GM21723 (cell line): ENCODE results near the gene TINAGL1.

Experiments
- ATAC-seq: cut with Tn5 transposase; IDR thresholded peaks from one replicate; pipeline ENCODE4 v1.9.1; 2021; ENCODE audit warnings: mild to moderate bottlenecking, moderate library complexity; ENCODE audit not compliant: unreplicated experiment

Gene TINAGL1

DNA sequence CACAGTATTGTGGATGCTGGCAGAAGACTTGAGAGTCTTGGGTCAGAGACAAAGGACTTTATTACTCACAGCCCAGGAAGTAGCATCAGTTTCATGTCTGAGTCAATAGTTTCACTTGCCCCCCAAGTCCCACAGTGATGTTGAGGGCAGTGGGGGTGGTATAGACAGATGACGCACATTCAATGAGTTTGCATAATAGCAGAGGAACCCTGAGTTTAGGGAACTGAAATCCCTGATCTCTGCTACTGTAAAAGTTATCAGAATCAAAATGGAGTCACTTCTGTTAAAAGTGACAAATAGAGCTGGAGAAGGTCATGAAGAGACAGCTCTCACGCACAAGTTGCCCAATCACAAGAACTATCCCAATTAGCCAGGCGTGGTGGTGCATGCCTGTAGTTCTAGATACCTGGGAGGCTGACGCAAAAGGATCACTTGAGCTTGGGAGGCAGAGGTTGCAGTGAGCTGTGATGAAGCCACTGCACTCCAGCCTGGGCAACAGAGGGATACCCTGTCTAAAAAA is 29.7 kb downstream of the TINAGL1 start:
- ATAC-seq, result peak; percentile 94

DNA sequence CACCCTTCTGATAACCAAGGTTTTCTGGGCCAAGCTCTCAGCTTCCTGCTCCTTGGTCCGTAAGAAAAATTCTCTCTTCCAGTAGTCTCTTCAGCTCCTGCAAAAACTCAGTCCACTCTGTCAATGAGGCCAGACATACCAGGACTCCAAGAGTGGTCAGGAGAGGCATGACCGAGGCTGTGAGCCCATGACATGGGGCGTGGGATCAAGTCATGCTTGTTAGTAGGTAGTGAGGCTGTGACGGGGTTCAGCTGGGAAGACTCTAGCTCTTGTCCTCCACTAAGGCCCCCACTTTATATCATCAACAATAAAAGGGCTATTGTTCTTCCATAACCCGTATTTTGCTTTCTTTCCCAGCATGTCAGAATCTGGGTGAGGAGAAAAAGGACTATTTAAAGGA is 31.0 kb downstream of the TINAGL1 start:
- ATAC-seq, result no peak

DNA sequence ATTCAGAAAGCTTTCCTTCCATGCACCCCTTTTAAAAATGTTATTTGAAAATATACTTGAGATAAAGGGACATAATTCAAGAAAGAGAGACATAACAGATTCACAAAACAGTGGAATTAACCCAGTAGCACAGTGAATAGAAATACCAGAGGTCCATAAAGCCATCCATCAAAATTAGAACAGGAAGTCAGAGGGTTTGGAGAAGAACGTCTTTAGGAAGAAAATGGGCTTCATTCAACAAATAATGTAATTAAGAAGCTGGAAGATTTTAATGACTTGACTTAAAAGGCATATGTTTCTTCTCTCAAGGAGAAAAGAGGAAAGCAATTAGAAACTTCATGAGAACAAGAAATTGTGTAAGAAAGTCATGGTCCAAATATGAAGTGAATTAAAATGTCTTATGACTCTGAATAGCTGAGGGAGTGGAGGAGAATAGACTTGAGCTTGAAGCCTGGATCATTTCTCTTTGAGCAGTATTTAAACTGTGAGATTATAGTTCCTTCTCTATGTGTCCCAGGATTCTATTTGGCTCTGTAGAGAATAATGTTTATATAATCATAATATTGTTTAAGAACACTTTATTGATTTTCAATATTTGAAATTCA is 33.3 kb downstream of the TINAGL1 start:
- no peak for ATAC-seq

DNA sequence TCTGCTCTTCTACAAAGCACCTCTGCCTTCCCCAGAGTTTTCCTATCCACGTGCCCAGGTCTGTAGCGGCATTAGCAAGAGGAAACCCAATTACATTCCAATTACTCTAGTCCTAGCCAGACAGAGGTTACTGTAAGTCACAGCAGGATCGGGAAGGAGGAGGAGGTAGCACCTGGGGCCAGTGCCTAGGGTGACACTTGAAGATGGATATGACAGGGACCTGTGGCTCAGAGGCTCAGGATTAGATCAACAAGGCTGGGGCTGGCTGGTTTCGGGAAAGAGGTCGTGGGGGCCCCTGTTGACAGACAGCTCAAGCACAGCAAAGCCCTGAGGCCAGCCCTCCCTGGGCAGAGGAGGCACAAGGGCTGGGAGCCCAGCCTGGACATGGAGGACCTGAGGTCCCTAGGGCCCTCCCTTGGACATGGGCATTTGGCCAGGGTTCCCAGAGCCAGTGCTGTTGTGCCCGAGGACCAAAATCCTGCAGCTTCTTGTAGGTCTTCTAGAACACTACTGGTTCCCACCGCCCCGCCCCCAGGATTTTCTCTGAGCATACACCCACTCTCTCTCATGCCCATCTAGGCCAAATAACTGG is 38.2 kb downstream of the TINAGL1 start:
- ATAC-seq, result no peak

DNA sequence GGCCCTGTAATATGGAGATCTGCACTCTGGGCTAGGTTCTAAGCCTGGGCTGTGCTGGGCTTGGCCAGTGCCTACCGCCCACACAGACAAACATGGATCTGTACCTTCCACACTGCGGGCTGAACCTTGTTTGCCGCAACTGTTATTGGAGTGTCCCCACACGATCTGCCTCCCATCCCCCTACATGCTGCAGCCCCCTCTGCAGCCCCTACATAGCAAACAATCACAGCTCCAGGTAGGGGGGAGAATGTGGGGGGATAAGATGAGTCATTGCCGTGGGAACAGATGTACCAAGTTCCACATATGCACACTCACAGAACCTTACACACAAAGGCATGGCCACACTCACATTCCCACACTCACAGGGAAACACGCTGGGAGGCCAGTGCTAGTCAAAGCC is 39.1 kb downstream of the TINAGL1 start:
- ATAC-seq, result no peak

DNA sequence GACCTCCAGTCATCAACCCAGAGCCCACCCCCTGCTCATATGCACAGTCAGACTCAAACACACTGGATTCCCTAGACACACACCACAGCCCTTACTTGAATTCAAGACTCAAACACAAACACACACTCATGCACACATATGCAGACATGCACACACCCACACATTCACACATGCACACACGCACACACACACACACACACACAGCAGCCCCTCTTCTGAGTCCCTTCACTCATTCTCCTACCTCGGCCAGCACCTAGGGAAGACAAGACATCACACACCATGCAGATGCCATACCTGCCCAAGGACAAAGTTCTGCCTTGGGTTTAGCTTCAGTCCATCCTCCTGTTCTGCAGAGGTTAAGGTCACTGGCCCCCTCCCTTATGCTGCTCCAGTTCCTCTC is 39.6 kb downstream of the TINAGL1 start:
- no peak for ATAC-seq

DNA sequence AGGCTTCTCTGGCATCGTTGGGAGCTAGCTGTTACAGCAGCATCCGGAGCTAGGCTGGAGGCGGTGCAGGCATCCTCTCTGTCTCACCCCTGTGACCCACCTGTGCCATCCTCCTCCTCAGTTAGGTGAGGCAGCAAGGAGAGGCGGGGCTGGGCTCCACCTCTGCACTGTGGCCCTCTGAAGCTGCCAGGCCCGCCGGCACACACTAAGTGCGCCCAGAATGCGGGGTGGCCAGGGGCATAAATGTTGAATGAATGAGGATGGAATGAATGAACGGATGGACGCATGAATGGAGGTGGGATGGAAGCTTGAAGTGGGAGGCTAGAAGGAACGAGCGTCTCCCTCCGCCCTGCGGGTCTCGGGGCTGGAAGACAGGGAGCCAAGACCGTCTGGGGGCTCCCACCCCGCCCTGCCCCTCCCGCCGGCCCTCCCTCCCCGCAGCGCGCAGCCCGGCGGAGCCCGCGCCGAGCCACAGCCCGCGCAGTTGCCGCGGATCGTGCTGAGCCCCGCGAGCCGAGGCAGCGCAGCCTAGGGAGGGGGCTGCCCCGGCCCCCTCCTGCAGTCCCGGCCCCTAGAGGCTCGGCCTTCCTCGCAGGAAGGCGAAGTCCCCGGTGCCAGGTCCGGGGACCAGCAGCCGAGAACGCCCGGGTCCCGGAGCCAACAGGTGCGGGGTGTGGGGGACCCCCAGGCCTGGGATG is 41.1 kb downstream of the TINAGL1 start, which contains the start of gene HCRTR1:
Gene HCRTR1, plus strand, starts transcription at position 472 of the 698 bp plus-strand sequence. CDS start 1,504 bp downstream, outside the sequence.
- ATAC-seq, result no peak

DNA sequence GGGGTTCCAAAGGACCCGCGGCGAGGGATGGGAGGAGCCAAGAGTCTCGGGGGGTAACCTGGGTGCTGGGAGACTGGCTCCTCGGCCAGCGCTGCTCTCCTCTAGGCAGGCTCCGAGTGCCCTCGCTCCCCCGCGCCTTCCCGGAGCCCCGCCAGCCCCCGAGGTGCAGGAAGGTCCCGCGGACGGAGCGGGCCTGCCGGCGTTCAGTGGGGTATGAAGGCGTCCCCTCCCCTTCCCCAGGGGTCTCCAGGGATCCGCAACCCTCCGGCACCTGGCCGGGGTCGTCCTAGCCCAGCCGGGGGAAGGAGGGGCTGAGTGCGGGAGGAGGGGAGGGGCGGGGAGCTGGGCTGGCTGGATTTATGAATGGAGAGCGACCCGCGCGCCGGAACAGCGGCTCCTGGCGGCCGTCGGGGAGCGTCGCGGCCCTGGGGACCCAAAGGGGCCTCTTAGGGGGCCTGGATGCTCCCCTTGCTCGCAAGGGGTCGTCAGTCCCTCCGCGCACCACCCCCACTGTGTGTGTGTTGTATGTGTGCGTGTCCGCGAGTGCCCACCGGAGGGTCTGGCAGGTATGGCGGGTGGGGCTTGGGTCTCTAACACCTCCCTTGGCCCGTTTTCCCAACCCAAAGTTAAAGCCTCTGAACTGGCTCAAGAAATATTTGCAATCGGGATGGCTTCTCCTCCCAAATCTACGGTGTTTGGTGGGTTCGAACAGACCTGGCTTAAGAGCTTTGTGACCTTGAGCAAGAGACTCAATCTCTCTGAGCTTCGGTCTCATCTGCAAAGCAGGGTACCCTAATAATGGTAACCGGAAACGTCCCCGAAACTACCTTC is 41.8 kb downstream of the TINAGL1 start:
- ATAC-seq, result no peak

DNA sequence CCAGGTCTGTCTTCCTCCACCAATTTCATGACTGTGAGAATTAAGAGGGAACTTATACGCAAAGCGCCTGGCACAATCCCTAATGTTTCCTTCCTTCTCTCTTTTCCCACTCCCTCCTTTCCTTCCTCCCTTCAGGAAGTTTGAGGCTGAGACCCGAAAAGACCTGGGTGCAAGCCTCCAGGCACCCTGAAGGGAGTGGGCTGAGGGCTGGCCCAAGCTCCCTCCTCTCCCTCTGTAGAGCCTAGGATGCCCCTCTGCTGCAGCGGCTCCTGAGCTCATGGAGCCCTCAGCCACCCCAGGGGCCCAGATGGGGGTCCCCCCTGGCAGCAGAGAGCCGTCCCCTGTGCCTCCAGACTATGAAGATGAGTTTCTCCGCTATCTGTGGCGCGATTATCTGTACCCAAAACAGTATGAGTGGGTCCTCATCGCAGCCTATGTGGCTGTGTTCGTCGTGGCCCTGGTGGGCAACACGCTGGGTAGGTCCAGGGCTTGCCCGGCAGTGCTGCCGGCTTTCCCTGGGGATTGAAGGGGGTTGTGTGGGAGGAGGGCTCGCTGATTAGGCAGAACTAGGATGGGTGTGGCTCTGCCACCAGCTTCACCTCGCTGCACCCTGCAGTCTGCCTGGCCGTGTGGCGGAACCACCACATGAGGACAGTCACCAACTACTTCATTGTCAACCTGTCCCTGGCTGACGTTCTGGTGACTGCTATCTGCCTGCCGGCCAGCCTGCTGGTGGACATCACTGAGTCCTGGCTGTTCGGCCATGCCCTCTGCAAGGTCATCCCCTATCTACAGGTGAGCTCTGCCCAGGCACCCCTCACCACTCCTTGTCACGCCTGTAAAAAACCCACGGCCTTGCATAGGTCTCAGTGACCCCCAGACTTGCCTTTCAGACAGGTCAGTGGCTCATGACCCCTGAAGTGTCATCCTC is 42.9 kb downstream of the TINAGL1 start:
- ATAC-seq, result no peak

DNA sequence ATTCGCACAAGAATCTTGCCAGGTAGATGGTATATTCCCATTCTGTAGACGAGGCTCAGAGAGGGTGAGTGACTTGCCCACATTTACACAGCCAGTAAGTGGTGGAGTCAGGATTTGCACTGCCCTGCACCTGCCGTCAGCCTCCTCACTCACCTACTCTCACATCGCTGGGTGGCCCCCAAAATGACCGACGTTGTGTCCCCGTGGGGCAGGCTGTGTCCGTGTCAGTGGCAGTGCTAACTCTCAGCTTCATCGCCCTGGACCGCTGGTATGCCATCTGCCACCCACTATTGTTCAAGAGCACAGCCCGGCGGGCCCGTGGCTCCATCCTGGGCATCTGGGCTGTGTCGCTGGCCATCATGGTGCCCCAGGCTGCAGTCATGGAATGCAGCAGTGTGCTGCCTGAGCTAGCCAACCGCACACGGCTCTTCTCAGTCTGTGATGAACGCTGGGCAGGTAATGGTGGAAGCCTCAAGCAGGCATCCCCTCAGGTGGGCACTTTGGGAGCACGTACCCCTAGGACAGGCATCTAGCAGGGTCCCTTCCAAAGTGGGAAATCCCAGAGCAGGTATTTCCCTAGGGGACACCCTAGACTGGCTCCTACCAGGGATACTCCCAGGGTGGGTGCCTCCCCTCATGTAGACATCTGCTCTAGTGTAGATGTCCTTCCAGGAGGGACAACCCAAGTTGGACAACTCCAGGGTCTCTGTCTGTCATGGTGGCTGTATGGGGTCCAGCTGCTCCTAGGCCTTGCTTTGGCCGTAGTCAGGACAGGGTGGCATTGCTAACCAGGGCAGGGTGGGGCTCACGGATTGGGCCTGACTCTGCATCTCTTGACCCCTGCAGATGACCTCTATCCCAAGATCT is 44.5 kb downstream of the TINAGL1 start:
- ATAC-seq, result no peak

DNA sequence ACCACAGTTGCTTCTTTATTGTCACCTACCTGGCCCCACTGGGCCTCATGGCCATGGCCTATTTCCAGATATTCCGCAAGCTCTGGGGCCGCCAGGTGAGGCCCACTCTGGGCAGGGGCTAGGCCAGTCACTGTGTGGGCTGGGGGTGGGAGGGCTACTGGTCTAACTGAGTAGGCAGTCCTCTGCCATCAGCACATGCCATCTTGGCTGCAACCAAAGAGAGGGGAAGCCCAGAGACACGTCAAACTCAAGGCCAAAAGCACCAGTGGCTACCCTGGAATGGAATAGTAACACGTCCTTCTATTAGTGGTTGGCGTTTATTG is 45.1 kb downstream of the TINAGL1 start:
- no peak for ATAC-seq

DNA sequence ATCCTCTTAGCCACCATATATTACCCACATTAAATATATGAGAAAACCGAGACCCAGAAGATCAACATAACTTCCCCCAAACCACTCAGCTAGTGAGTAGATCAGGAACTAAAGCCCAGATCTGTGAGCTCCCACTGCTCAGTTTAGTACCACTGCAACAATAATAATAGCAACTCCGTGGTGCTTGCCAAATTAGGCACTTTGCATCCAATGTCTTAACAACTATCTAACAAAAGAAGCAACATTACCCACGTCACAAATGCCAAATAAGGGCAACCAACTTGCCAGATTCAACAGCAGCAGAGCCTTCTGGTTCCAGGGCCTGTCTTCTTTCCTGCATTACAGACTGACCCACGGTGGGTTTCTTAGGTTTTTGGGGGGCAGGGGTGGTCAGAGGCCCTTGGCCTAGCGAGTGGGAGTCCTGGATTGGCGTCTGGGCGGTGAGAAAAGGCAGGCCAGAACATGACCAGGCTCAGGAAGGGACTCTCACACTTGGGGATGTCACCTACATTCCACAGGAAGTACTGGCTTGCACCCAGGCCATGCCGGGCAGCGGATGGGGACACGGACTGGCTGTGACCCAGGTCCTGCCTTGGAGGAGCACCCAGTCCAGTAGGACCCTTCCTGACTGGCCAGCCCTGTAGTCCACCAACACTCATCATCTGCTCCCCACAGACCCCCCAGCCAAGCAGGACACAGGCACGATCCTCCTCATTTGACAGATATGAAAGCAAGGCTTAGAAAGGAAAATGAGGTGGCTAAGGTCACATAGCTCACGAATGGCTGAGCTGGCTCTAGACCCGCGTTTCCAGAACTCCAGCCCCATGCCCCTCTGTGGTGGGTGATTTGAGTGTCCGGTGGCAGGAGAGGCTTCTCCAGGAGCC is 45.8 kb downstream of the TINAGL1 start:
- ATAC-seq, result no peak

DNA sequence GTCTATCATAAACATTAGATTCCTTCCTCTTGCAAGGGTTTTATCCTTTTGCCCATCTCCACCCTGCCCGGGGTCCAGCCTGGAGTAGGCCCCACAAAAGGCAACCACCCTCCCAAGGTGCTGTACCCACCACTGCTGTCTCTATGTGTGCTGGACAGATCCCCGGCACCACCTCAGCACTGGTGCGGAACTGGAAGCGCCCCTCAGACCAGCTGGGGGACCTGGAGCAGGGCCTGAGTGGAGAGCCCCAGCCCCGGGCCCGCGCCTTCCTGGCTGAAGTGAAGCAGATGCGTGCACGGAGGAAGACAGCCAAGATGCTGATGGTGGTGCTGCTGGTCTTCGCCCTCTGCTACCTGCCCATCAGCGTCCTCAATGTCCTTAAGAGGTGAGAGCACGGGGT is 47.0 kb downstream of the TINAGL1 start:
- no peak for ATAC-seq

DNA sequence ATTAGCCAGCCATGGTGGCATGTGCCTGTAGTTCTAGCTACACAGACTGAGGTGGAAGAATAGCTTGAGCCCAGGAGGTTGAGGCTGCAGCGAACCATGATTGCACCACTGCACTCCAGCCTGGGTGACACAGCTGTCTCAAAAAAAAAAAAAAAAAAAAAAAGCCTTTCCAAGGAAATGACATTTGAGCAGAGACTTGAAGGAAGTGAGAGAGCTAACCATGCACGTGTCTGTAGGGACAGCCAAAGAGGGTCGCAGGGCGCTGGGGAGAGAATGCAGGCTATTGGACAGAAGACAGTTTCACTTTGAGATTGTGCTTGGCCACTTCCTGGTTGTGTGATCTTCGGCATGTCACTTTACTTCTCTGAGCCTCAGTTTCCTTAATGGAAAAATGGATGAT is 48.0 kb downstream of the TINAGL1 start:
- ATAC-seq, result no peak

DNA sequence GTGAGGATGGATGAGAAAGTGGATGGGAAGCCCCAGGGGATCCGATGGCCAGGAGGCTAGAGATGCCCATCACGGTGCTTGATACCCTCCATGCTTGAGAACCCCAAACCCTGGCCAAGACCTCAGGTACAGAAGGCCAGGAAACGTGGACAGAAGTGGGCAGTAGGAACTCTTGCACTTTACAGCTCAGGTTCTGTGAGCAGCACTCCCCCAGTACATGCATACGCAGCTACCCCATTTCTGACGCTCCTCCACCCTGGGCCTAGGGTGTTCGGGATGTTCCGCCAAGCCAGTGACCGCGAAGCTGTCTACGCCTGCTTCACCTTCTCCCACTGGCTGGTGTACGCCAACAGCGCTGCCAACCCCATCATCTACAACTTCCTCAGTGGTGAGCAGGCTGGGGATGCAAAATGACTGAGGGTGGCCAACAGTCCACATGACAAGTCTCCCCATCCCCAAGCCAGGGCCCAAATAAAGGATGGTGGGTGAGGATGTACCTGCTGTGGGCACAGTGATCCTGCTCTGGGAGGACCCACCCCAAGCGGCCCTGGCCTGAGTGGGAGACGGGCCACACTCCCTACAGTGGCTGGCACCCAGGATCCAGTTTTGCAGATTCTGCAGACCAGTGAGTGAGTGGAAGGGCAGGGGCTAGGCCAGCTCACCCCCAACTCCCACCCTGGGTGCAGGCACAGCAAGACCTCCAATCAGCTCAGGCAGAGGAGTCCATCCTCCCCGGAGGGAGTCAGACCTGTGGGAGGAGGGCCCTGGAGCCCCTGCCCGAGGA is 48.6 kb downstream of the TINAGL1 start:
- ATAC-seq, result no peak

DNA sequence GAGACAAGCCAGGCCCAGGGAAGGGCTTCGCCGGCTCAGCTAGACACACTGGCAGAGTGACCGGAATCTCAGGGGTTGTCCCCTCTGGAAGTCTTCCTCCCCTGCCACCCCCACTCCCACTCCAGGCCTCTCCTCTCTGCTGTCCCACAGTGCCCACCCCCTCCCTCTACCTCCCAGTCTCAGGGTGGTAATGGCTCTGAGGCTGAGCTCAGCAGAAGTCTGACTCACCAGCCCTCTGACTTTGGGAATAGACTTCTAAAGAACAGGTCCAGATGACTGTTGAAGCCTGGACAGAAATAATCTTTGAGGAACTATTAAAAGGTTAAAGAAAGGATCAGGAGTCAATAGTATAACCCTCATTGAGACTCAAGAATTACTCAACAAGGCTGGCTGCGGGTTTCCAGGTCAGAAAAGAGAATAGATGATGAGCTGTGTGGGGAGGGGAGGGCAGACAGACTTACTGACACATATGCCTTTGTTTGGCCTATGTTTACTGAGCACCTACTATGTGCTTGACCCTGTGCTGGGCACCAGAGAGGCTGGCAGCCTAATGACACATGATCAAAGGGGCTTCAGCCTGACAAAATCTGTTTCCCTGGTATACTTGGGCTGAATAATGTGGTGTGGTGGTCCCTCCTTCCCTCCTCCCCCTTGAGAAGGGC is 49.4 kb downstream of the TINAGL1 start:
- no peak for ATAC-seq
